HEK293 (cell line): ENCODE data around the gene PDGFB.

ENCODE experiments used
- CTCF ChIA-PET: fragments of 350-600 bp; formaldehyde crosslinking; extraction: SDS; loops from one replicate; lab custom pipeline; 2021; ENCODE audit warnings: antibody characterized with exemption; lab: Yijun Ruan, JAX
- POLR2A ChIA-PET: fragments of 300-600 bp; formaldehyde crosslinking; extraction: SDS; loops from one replicate; lab custom pipeline; 2020; ENCODE audit warnings: antibody characterized with exemption, inconsistent platforms; lab: Yijun Ruan, JAX
- H3K27ac ChIP-seq: fragments of 200-500 bp; sonication (Bioruptor generic); 2 replicates; pipeline ENCODE4 v1.5.1; 2014; ENCODE audit warnings: low read depth, low read length, control low read depth, inconsistent platforms; ENCODE audit errors: extremely low read depth
- H3K36me3 ChIP-seq, 2 experiments: fragments of 200-500 bp in 1 of 2; sonication (Bioruptor generic) in 1 of 2; 1 replicate in 1 of 2; 2 replicates in 1 of 2; pipeline ENCODE4 v1.5.1; 2014 to 2017; ENCODE audit warnings: inconsistent platforms in 2 of 2, low read length in 2 of 2; ENCODE audit not compliant: control insufficient read depth in 2 of 2, insufficient read depth in 1 of 2
- H3K4me1 ChIP-seq: fragments of 200-500 bp; sonication (Bioruptor generic); 2 replicates; pipeline ENCODE4 v1.5.1; 2014; ENCODE audit warnings: mild to moderate bottlenecking, low read length, inconsistent platforms; ENCODE audit not compliant: control insufficient read depth, insufficient read depth
- H3K4me3 ChIP-seq: 2 replicates; pipeline ENCODE4 v1.5.1; 2011; ENCODE audit warnings: low read depth, mild to moderate bottlenecking, control low read depth, low read length, moderate library complexity
- H3K9me3 ChIP-seq: fragments of 200-500 bp; sonication (Bioruptor generic); 2 replicates; pipeline ENCODE4 v1.5.1; 2014; ENCODE audit warnings: low read depth, low read length, inconsistent platforms; ENCODE audit not compliant: control insufficient read depth, insufficient read depth
- EGR2 ChIP-seq: fragments of 450-650 bp; formaldehyde crosslinking; IDR thresholded peaks from 2 replicates; pipeline ENCODE4 v1.5.1; 2016; ENCODE audit warnings: low read depth, missing biosample characterization, missing genetic modification characterization
- OVOL3 ChIP-seq: fragments of 450-650 bp; formaldehyde crosslinking; IDR thresholded peaks from 2 replicates; pipeline ENCODE4 v1.5.1; 2016; ENCODE audit warnings: missing biosample characterization, missing genetic modification characterization
- PRDM1 ChIP-seq: fragments of 450-650 bp; formaldehyde crosslinking; IDR thresholded peaks from 2 replicates; pipeline ENCODE4; 2016; ENCODE audit warnings: missing biosample characterization, missing genetic modification characterization
- WT1 ChIP-seq: fragments of 450-650 bp; formaldehyde crosslinking; IDR thresholded peaks from 2 replicates; pipeline ENCODE4 v1.5.1; 2016; ENCODE audit warnings: missing biosample characterization, missing genetic modification characterization
- YY2 ChIP-seq: fragments of 450-650 bp; formaldehyde crosslinking; IDR thresholded peaks from 2 replicates; pipeline ENCODE4 v1.5.1; 2016; ENCODE audit warnings: missing biosample characterization, missing genetic modification characterization
- ZBTB20 ChIP-seq: fragments of 450-650 bp; formaldehyde crosslinking; IDR thresholded peaks from 2 replicates; pipeline ENCODE4 v1.5.1; 2016; ENCODE audit warnings: missing biosample characterization, missing genetic modification characterization
- ZFHX2 ChIP-seq: fragments of 450-650 bp; formaldehyde crosslinking; conservative IDR thresholded peaks from 2 replicates; pipeline ENCODE4 v1.5.1; 2016; ENCODE audit warnings: missing biosample characterization, missing genetic modification characterization
- ZNF10 ChIP-seq: fragments of 450-650 bp; formaldehyde crosslinking; IDR thresholded peaks from 2 replicates; pipeline ENCODE4 v1.5.1; 2017; ENCODE audit warnings: missing biosample characterization, missing genetic modification characterization
- ZNF169 ChIP-seq: fragments of 450-650 bp; formaldehyde crosslinking; IDR thresholded peaks from 2 replicates; pipeline ENCODE4 v1.5.1; 2016; ENCODE audit warnings: missing biosample characterization, missing genetic modification characterization
- ZNF175 ChIP-seq: fragments of 450-650 bp; formaldehyde crosslinking; IDR thresholded peaks from 2 replicates; pipeline ENCODE4 v1.5.1; 2016; ENCODE audit warnings: missing biosample characterization, missing genetic modification characterization
- ZNF184 ChIP-seq: fragments of 450-650 bp; IDR thresholded peaks from 2 replicates; pipeline ENCODE4 v1.5.1; 2018; ENCODE audit warnings: missing biosample characterization, mild to moderate bottlenecking, missing genetic modification characterization
- ZNF266 ChIP-seq: fragments of 450-650 bp; formaldehyde crosslinking; IDR thresholded peaks from 2 replicates; pipeline ENCODE4 v1.5.1; 2016; ENCODE audit warnings: missing biosample characterization, missing genetic modification characterization, low read depth
- ZNF354C ChIP-seq: fragments of 450-650 bp; formaldehyde crosslinking; IDR thresholded peaks from 2 replicates; pipeline ENCODE4 v1.5.1; 2016; ENCODE audit warnings: missing biosample characterization, missing genetic modification characterization, low read depth, borderline replicate concordance
- ZNF366 ChIP-seq: fragments of 450-650 bp; formaldehyde crosslinking; conservative IDR thresholded peaks from 2 replicates; pipeline ENCODE4 v1.5.1; 2016; ENCODE audit warnings: missing biosample characterization, missing genetic modification characterization
- ZNF521 ChIP-seq: fragments of 450-650 bp; formaldehyde crosslinking; IDR thresholded peaks from 2 replicates; pipeline ENCODE4 v1.5.1; 2017; ENCODE audit warnings: missing biosample characterization, mild to moderate bottlenecking, missing genetic modification characterization
- ZNF660 ChIP-seq: fragments of 450-650 bp; IDR thresholded peaks from 2 replicates; pipeline ENCODE4 v1.5.1; 2018; ENCODE audit warnings: missing biosample characterization, mild to moderate bottlenecking, missing genetic modification characterization
- ZNF792 ChIP-seq: fragments of 450-650 bp; formaldehyde crosslinking; IDR thresholded peaks from 2 replicates; pipeline ENCODE4 v1.5.1; 2016; ENCODE audit warnings: missing biosample characterization, missing genetic modification characterization
- TF ChIP-seq, protein P1 (sequence below): fragments of 450-650 bp; formaldehyde crosslinking; IDR thresholded peaks from 2 replicates; pipeline ENCODE4 v1.5.1; 2016; ENCODE audit warnings: missing biosample characterization, missing genetic modification characterization
- TF ChIP-seq, protein P2 (sequence below): fragments of 450-650 bp; IDR thresholded peaks from 2 replicates; pipeline ENCODE4 v1.5.1; 2018; ENCODE audit warnings: missing biosample characterization, missing genetic modification characterization
- TF ChIP-seq, protein P3 (sequence below): fragments of 450-650 bp; formaldehyde crosslinking; IDR thresholded peaks from 2 replicates; pipeline ENCODE4 v1.5.1; 2017; ENCODE audit warnings: missing biosample characterization, missing genetic modification characterization
- TF ChIP-seq, protein P4 (sequence below): fragments of 450-650 bp; formaldehyde crosslinking; IDR thresholded peaks from 2 replicates; pipeline ENCODE4 v1.5.1; 2016; ENCODE audit warnings: missing biosample characterization, missing genetic modification characterization, low read depth

The PDGFB gene

DNA sequence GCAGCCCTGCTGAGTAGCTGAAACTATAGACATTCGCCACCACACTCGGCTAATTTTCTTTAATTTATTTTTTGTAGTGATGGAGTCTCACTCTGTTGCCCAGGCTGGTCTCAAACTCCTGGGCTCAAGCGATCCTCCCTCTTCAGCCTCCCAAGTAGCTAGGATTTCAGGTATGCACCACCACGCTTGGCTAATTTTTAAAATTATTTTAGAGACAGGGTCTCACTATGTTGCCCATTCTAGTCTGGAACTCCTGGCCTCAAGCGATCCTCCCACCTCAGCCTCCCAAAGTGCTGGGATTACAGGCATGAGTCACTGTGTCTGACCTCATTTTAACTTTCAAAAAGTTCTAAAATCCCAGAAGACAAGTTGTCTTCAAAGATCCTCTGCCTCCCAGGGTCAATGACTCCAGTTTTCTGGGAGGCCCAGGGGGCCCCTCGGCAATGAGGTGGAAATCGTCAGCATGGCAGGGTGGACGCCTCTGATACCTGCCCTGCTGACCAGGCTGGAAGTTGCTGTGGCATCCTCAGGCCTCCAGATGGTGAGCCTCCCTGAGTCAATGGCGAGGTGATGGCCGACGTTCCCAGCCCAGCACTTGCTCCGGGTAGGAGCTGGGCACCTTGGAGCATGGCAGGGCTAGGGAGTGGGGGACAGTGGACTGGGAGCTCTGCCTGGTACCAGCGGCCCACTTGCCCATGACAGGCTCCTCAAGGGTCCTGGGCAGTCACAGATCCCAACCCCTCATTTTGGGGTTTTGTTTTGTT is 43.5 kb upstream of the PDGFB start (continued):
- TF ChIP-seq YY2 (tag by site-specific recombination), result peak; percentile 21; the same call in 1 of the 2 replicates
- no peak for TF ChIP-seq ZNF10 (tag by site-specific recombination)
- TF ChIP-seq ZFHX2 (tag by site-specific recombination), result no peak
- TF ChIP-seq, protein P1, sequence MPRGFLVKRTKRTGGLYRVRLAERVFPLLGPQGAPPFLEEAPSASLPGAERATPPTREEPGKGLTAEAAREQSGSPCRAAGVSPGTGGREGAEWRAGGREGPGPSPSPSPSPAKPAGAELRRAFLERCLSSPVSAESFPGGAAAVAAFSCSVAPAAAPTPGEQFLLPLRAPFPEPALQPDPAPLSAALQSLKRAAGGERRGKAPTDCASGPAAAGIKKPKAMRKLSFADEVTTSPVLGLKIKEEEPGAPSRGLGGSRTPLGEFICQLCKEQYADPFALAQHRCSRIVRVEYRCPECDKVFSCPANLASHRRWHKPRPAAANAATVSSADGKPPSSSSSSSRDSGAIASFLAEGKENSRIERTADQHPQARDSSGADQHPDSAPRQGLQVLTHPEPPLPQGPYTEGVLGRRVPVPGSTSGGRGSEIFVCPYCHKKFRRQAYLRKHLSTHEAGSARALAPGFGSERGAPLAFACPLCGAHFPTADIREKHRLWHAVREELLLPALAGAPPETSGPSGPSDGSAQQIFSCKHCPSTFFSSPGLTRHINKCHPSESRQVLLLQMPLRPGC, result no peak
- TF ChIP-seq, protein P2, sequence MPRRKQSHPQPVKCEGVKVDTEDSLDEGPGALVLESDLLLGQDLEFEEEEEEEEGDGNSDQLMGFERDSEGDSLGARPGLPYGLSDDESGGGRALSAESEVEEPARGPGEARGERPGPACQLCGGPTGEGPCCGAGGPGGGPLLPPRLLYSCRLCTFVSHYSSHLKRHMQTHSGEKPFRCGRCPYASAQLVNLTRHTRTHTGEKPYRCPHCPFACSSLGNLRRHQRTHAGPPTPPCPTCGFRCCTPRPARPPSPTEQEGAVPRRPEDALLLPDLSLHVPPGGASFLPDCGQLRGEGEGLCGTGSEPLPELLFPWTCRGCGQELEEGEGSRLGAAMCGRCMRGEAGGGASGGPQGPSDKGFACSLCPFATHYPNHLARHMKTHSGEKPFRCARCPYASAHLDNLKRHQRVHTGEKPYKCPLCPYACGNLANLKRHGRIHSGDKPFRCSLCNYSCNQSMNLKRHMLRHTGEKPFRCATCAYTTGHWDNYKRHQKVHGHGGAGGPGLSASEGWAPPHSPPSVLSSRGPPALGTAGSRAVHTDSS (tag by site-specific recombination), result no peak
- TF ChIP-seq ZNF354C (tag by site-specific recombination), result no peak
- no peak for TF ChIP-seq ZNF175
- no peak for TF ChIP-seq ZNF660 (tag by site-specific recombination)
- no peak for TF ChIP-seq ZNF184
- no peak for TF ChIP-seq OVOL3 (tag by site-specific recombination)
- no peak for TF ChIP-seq ZNF266 (tag by site-specific recombination)
- no peak for TF ChIP-seq ZNF169 (tag by site-specific recombination)
- TF ChIP-seq EGR2 (tag by site-specific recombination), result no peak
- TF ChIP-seq, protein P3, sequence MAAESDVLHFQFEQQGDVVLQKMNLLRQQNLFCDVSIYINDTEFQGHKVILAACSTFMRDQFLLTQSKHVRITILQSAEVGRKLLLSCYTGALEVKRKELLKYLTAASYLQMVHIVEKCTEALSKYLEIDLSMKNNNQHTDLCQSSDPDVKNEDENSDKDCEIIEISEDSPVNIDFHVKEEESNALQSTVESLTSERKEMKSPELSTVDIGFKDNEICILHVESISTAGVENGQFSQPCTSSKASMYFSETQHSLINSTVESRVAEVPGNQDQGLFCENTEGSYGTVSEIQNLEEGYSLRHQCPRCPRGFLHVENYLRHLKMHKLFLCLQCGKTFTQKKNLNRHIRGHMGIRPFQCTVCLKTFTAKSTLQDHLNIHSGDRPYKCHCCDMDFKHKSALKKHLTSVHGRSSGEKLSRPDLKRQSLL (tag by site-specific recombination), result no peak
- TF ChIP-seq PRDM1 (tag by site-specific recombination), result no peak
- TF ChIP-seq WT1 (tag by site-specific recombination), result no peak
- no peak for TF ChIP-seq ZNF792 (tag by site-specific recombination)
- TF ChIP-seq, all 188 proteins: peak for 10

DNA sequence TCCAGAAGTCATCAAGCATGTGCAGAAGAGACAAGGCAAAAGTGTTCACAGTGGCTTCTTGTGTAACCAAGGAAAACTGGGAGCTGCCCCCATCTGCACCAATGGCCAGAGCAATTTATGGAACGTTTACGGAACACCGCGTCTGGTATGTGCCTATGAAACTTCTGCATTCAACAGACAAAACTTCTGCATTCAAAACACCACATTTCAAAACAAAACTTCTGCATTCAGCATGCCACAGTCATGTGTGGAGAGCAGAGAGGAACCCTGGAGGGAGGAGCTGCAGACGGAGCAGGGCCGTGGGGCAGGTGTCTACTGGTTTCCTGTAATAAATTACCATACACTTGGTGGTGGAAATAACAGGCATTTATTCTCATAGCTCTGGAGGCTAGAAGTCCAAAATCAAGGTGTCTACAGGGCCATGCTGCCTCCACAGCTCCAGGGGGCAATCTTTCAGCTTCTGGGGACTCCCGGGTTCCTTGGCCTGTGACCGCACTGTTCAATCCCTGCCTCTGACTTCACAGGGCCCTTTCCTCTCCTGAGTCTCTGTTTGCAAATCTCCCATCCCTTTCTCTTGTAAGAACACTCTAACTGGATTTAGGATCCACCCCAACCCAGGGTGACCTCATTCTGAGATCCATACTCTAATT is 42.4 kb upstream of the PDGFB start:
- POLR2A ChIA-PET, result interaction anchor here (0.8 kb wide), 1 partner anchor 32 kb away, joined by 3 read pairs; the partner anchor contains the start of gene RPL3
- CTCF ChIA-PET, result interaction anchor here (0.8 to 1.1 kb wide), 3 partner anchors 17 to 36 kb away, joined by 3 to 4 read pairs (median 3); no protein-coding TSS in a partner anchor
- Histone ChIP-seq H3K9me3 (no peaks in the 10 kb centered on the region), H3K4me3 (no peak overlapping the region), H3K4me1 (no peaks in the 10 kb centered on the region), H3K36me3 (no peaks in the 10 kb centered on the region), H3K27ac (no peak overlapping the region)
- TF ChIP-seq ZNF521 (tag by site-specific recombination) (no peak), ZBTB20 (tag by site-specific recombination) (0 out of 2 replicates have a peak, but pooled peaks have one; percentile 23), ZNF366 (0 out of 2 replicates have a peak, but pooled peaks have one; percentile 40)
- TF ChIP-seq, protein P4, sequence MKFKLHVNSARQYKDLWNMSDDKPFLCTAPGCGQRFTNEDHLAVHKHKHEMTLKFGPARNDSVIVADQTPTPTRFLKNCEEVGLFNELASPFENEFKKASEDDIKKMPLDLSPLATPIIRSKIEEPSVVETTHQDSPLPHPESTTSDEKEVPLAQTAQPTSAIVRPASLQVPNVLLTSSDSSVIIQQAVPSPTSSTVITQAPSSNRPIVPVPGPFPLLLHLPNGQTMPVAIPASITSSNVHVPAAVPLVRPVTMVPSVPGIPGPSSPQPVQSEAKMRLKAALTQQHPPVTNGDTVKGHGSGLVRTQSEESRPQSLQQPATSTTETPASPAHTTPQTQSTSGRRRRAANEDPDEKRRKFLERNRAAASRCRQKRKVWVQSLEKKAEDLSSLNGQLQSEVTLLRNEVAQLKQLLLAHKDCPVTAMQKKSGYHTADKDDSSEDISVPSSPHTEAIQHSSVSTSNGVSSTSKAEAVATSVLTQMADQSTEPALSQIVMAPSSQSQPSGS, result peak; percentile 39; the same call in 1 of the 2 replicates
